CD1c-positive myeloid dendritic cell (primary cell): Measurements from ENCODE around the gene AKAP8L.
"Not testable (repeated sequence)": the region's sequence is repeated elsewhere in the genome, so short reads cannot be mapped to it uniquely, and the experiment has no call there.

Experiments used
- DNase-seq: peaks from one replicate; pipeline ENCODE4 v3.0.0-alpha.2; 2016; ENCODE audit errors: extremely low spot score

The AKAP8L gene

DNA sequence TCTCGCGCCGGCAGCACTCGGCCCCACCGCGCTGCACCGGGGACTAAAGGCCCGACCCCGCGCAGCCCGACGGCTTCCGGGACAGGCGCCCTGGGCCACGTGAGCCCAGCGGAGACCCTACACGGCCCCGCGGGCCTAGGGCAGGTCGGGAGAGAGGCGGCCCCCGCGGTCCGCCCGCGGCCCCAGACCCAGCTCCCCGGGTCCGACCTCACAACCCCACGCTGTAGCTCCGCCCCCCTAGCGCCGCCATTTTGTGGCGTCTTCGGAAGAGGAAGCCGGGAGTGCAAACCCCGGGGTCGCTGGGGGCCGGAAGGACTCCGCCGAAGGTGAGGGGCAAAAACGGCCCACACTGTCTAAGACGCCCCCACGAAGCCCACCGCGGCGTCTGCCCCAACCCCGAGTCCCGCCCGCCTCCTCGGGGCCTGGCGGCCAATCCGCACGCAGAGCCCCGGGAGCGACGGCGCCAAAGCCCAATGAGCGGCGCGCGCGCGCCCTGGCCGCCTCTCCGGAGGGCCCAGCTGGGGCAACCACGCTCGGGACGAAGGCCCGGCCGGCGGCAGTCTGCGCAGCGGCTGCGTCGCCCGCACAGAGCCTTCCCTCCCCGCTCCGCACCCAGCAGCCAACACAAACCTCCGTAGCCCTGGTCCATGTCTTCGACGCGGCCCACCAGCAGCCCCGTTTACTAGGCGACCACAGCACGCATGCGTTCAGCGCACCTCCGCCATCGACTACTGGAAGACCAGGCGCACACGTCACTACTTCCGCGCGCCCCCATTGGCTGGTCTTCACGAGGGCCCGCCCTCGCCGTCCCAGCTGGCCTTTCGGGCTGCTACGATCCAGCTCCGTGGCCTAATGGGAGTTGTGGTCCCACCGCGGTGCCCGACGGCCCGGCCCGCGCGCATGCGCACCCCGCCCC lies 39.4 kb downstream of the AKAP8L start, which contains the start of gene AKAP8:
Gene AKAP8 (minus strand): TSS at position 705 of the 916 bp plus-strand sequence. CDS start 56 bp downstream, at position 649.
- peak; percentile 100 for DNase-seq

DNA sequence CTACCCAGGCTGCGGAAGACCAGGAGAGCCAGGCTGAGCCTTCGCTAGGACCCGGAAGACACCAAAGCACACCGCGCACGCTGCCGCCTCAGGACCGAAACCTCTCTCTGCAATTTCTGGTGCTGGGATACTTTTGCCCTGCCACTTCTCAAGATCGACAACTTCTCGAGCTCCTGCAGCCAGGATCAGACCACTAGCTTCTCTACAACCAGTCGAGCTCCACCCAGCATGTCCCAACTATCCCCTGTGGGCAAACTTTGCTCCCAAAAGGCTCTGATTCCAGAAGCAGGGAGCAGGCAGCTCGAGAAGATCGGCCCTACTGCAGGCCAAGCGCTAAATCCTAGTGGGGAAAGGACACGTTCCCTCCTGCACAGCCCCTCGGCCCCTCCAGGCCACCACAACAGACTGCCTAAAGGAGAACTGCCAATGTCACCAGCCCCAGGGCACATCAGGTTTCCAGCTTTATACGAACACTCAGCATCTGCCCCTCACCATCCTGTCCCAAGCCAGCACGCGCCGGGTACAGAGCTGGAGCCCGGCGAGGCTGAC lies 40.2 kb downstream of the AKAP8L start:
- DNase-seq = peak; percentile 47

DNA sequence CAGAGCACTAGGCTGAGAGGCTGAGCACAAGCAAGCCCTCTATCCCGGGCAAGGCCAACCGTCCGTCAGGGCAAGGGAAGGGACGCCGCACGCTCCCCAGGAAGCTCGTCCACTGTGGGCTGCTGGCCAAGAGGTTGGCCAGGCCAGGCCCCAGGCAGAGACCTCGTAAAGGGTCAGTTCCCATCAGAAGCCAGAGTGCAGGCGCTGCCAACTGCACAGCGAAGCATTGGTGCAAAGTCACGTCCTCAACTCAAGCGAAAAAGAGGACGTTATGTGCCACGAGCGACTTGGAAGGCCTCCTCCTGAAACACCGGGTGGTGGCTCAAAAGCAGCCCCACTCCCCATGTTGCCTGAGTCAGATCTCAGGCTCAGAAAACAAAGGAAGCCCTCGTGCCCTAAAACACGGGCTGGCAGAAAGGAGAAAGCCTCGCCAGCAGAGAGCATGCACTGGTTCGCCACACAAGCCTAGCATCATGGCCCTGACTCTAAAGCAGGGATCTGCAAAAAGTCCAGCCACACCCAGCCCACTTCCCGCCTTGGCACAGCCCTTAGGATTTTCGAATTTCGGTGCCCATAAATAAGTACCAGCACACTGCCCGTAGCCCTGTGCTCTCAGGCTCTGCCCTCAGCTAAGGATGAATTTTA lies 43.9 kb downstream of the AKAP8L start:
- DNase-seq = no peak

DNA sequence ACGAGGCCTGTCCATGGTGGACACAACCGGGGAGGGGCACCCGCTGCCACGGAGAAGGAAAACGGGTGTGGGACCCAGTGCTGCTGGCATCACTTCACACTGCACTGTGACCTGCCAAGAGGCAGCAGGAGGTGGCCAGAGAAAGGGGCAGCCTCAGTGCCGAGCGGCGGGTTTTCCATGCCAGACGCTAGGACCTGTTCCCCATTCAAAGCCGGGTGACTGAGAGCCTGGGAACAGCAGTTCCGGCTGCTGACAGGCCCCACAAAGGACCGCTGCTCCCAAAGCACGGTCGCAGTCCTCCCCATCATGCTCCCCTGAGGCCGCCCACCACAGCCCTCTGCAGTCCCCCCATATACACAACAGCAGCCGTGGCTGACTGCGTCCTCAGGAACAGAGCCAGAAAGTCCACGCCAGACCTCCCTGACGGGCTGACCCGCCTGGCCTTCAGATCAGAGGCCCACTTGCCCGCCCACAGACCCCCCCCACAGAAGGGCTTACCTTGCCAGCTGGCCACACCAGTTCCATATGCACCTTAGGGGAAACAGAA lies 44.6 kb downstream of the AKAP8L start:
- DNase-seq = no peak

DNA sequence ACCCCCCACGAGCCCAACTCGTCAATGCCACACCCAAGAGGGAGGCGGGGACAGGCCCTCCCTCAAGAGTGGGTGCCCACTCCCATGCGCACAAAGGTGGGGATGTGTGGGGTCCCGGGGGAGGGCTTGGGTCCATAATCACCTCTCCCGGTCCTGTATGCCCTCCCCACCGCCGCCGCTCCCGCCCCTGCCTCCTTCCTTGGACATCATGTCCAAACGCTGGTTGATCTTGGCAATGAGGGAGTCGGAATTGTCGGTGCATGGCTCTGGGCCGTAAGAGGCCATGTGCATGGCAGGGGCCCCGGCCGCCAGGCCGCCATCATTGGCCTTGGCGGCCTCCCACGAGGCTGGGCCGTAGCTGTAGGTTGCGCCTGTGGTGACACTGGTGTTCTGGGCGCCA lies 45.1 kb downstream of the AKAP8L start:
- DNase-seq = no peak

DNA sequence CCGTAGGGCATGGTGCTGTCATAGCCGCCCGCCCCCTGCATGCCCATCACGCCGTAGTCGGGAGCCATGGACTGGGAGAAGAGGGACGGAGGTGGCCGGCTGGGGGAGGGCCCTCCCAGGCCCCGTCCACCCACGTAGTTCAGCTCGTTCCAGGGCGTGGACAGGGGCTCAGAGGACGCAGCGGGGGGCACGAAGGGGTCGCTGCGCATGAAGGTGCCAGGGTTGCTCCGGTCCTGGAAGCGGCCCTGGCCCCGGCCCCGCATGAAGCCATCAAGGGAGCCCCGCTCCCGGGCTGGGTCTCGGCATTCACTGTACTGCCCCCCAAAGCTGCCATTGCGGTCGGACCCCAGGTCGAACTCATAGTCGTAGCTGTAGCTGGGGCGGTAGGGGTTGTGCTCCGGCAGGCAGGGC lies 45.9 kb downstream of the AKAP8L start:
- no peak for DNase-seq

DNA sequence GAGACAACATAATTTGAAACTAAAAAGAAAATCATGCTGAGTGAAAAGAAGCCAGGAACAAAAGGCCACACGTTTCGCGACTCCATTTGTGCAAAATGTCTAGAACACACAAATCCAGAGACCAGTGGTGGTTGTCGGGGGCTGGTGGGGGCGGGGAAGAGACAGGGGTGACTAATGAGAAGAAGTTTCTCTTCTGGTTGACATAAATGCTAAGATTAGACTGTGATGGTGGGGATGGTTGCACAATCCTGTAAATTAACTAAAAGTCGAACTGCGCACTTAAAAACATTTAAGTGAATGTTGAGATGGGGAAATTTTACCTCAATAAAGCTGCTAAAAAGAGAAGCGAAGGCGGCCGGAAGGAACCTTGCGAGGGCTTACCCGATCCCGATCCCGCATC lies 46.3 kb downstream of the AKAP8L start:
- DNase-seq = peak; percentile 4

DNA sequence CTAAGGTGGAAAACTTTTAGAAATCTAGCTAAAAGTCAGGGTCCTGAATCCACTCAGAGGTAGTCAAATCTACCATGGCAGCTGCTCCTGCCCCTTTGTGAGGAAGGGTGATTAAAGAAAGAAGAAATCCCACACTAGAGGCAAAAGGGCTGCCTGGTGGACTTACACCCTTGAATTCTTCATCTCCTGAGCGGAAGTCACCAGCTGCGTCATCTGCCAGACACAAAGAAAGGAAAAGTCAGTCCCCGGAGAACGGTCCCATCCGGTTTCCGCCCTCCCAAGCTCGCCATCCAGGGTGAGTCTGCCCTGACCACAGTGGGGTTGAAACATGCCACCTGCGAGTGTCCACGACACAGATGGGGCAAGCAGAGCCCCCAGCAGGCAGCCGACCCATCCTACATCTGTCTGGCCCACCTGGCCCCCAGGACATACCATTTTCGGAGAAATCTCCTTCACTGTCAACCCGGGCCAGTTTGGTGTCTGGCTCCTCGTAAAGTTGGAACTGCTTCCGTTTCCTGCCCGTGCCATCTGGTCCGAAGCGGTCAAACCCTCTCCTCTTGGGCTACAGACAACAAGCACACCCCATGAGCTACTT lies 46.9 kb downstream of the AKAP8L start:
- DNase-seq = no peak

DNA sequence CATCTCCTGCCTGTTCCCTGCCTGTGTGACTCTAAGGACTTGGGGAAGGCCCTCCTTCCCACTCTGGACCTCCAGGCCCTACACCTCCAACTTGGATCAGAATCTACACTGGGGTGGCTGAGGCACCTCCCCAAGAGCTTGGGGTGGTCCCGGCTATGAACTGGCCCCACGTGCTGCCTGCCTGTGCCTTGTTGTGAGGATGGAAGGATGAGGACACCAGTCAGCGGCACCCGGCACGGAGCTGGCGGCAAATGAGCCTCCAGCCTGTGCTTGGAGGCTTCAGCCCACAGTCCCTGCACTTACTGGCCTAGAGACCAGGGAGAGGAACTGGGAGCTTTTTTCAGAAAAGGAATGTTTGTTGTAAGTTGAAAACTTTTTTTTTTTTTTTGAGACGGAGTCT lies 47.7 kb downstream of the AKAP8L start:
- DNase-seq = no peak

DNA sequence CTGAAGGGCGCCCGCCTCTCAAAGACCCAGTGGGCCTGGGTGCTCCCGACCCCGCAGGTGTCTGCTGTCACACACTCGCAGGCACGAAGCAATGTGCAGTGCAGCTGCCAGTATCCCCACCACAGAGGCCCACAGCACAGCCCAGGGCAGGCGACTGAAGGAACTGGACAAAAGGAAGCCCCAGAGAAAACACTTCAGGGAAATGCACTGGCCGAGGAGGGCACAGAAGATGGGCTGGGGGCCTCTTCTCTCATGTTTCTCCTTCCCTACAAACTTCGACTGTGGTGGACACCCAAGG lies 49.2 kb downstream of the AKAP8L start:
- DNase-seq = no peak

DNA sequence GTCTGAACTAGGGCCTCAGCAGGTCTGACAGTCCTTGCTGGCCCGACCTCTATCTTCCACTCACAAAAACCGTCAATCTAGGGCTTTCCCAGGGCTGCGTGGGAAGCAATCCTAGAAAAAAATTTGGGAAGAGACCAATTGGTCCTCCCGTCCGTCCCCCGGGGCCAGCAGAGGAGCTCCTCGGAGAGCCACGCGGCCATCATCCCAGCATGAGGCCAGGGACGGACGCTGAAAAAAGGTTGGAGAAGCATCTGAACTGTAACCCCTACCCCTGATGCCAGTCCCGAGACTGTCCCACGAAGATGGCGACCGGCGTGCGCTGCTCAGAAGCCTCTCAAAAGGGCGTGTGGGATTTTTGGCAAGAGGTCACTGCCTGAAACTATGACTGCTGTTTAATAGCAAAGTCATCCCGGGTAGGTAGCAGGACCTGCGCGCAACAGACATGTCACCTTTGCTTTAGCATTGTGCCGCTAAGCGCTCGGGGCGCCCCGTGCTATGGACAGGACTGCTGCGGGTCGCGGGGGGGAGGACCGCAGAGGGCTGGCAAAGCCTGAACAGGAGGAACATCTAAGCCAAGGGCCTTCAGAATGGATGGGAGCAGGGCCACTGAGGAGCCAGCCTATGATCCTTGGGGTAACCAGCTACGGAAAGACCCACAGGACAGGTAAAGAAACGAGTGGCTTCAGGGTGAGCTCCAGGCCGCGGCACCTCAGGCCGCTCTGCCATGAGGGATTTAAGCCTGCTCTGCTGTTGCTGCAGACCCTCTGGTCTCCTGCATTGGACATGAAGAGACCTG lies 49.8 kb downstream of the AKAP8L start:
- DNase-seq = no peak

DNA sequence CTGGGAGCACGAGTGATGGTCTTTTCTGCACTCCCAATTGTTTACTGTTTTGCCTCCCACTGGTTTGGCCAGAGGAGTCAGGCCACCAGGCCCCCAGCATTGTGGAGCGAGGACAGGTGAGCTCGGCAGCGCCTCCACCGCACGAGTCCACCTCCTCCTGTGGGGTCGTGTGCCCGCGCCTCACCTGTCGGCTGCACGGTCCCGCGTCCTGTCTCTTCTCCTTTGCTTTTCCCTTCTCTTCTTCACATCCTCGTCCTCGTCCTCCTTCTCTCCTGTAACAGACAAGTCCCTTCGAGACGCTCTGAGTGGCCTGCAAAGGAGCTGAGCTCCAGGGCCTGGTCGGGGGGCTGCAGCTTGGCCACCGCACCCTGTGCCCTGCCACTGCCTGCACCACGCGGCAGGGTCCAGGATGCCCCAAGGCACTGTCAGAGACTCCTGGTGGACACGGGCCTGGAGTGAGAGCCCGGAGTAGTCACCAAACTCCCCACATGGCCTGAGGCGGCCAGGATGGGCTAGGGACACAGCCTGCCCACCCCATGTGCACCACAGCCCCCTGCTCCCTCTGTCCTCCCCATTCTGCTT lies 50.6 kb downstream of the AKAP8L start:
- DNase-seq = no peak

DNA sequence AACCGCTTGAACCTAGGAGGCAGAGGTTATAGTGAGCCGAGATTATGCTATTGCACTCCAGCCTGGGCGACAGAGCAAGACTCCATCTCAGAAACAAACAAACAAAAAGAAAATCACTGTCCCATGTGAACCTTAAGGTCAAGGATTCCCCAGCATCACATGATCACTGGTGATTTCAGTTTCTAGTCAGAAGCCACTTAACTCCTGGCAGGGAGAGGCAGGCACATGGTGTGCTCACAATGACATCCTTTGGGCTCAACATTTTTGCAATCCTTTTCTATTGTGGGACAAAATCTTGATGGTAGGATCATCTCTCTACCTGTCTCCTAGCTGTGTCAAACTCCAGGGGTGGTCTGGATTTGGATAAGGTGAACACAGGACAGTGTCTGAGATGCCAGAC lies 51.3 kb downstream of the AKAP8L start:
- DNase-seq = no peak

DNA sequence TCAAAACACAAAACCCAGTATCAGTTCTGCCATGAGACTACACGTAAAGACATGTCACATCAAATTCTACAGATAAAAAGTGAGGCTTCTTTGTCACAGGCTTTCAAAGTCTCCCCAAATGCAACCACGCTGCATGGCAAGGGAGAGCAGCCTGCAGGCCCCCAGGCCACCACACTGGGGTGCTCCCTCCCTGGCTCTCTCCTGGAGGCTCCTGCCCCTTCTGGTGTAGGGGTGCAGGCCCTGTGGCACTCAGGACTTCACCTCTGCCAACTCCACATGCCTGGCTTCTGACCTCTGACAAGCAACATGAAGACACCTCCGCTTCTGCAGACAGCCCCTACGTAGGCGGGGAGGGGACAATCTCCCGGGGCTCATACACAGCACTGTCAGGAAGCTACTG lies 53.5 kb downstream of the AKAP8L start:
- DNase-seq = no peak

DNA sequence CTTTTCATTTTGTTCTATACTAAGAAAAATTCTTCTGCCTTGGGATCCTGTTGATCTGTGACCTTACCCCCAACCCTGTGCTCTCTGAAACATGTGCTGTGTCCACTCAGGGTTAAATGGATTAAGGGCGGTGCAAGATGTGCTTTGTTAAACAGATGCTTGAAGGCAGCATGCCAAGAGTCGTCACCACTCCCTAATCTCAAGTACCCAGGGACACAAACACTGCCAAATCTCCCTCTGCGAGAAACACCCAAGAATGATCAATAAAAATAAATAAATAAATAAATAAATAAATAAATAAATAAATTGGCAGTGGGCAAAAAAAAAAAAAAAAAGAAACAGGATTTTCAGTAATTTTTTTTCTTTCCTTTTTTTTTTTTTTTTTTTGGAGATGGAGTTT lies 55.0 kb downstream of the AKAP8L start:
- DNase-seq = not testable (repeated sequence)

DNA sequence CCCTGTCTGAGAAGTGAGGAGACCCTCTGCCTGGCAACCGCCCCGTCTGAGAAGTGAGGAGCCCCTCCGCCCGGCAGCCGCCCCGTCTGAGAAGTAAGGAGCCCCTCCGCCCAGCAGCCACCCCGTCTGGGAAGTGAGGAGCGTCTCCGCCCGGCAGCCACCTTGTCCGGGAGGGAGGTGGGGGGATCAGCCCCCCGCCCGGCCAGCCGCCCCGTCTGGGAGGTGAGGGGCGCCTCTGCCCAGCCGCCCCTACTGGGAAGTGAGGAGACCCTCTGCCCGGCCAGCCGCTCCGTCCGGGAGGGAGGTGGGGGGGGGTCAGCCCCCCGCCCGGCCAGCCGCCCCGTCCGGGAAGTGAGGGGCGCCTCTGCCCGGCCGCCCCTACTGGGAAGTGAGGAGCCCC lies 55.7 kb downstream of the AKAP8L start:
- DNase-seq = not testable (repeated sequence)

DNA sequence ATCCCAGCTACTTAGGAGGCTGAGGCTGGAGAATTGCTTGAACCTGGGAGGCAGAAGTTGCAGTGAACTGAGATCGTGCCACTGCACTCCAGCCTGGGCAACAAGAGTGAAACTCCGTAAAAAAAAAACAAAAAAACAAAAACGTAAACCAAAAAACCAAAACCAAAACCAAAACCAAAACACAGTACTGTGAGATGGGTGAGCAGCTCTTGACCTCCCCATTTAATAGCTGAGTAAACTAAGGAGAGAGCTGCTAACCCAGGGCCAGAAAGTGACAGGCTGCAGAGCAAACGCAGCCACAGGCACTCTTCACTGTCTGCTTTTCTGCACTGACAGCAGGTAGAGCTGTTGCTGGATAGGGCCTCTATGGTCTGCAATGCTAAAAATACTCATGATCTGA lies 58.8 kb downstream of the AKAP8L start:
- DNase-seq = not testable (repeated sequence)

DNA sequence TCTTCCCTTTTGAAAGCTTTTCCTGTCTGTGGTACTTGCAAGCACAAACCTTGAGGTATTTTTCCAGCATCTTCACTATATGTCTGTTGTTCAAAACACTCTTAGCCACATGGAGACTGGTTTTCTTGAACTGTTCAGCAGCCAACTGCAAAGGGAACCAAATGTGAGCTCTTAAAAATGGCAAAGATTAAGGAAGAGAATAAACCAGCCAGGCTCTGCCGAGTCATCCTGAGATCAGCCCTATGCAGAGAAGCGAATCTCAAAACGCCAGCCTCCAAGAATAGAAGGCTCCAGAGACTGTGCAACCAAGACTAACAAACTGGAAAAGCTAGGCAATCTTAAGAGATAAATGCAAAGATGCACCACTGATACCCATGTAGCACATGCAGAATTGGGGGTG lies 59.9 kb downstream of the AKAP8L start:
- no peak for DNase-seq

DNA sequence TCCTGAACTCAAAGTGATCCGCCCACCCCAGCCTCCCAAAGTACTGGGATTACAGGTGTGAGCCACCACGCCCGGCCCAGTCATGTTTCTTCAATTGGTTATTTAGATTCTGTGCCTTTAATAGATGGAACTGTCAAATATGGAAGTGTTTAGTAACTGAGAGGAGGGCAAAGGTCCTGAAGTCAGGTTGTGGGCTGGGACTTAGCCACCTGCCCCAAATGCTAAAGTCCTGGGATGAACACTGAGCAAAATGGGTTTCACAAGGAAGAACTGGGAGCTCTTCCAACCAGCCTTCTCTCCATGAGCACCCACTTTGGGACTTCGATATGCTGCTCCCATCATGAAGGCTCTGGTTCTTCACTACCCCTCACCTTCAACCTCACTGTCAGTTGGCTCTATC lies 60.9 kb downstream of the AKAP8L start:
- DNase-seq = no peak

DNA sequence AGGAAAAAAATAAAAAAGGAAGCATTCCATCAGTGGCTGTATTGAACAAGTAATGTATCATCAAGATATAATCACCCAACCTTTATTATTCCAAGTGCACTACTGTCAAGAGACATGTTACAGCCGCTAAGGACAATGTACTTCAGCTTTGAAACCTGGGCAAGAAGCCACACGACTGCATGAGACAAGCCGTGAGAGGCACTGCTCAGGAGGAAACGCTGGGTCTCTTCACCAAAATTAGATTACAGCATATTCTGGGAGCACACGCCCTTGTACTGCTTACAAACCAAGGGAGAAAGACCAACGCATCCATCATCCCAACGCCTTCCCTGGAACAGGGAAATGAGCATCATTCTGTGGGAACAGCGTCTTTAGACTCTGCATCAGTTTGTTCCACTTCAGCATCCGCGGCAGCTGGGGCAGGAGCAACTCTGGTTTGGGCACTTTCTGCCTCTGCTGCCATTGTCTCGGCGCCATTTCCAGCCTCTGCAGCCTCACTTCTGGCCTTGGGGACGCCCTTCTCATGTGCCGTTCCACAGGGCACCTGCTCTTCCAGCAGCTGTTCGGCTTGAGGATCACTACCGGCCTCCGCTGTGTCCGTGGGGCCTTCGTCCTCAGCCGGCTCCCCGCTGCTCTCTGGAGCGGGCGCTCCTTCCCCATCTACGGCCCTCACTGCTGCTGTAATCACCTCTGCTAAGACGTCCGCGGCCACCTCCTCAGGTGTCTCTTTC lies 64.1 kb downstream of the AKAP8L start:
- DNase-seq = no peak
